H1 (cell line): Measurements from ENCODE around the gene BLOC1S4. TPM values are rescaled to one million over a fixed set of nuclear protein-coding genes. Genes with fewer than 3 reads are reported as not detected.

Experiments
- CTCF ChIA-PET: fragments of 300-600 bp; sonication (Branson Sonifier 250); formaldehyde crosslinking; loops from one replicate; lab custom pipeline; 2021; ENCODE audit not compliant: partially characterized antibody; lab: Charles Lee
- POLR2A ChIA-PET: fragments of 300-600 bp; sonication (Branson Sonifier 250); formaldehyde crosslinking; loops from one replicate; lab custom pipeline; 2021; ENCODE audit warnings: inconsistent platforms; ENCODE audit not compliant: partially characterized antibody; lab: Charles Lee
- DNase-seq, 2 experiments: peaks; one replicate each; pipeline versions ENCODE4 v3.0.0 to v3.0.0-alpha.2; 2010 to 2022; ENCODE audit warnings: low spot score in 2 of 2, low read depth in 1 of 2, mixed read lengths in 1 of 2
- FAIRE-seq: peaks from 2 replicates; lab custom pipeline; 2011; peaks lifted over from hg19 to GRCh38; lab: Jason Lieb, UNC
- H2AFZ ChIP-seq: 2 replicates; pipeline ENCODE4 v1.8.1; 2012; ENCODE audit warnings: low read length, inconsistent platforms
- H2AK5ac ChIP-seq: 2 replicates; pipeline ENCODE4 v1.6.1; 2013; ENCODE audit warnings: low read depth, low read length
- H2BK120ac ChIP-seq: replicated peaks from 2 replicates; pipeline ENCODE3; 2013; ENCODE audit warnings: low read depth, low read length, inconsistent platforms
- H2BK12ac ChIP-seq: 2 replicates; pipeline ENCODE4 v1.6.1; 2013; ENCODE audit warnings: low read depth, low read length
- H2BK15ac ChIP-seq: 2 replicates; pipeline ENCODE4 v1.6.1; 2013; ENCODE audit warnings: low read length
- H2BK20ac ChIP-seq: 2 replicates; pipeline ENCODE4 v1.6.1; 2013; ENCODE audit warnings: low read length
- H2BK5ac ChIP-seq: 2 replicates; pipeline ENCODE4 v1.6.1; 2013; ENCODE audit warnings: low read depth, low read length
- H3K14ac ChIP-seq: 2 replicates; pipeline ENCODE4 v1.6.1; 2013; ENCODE audit warnings: inconsistent platforms; ENCODE audit not compliant: insufficient read length
- H3K18ac ChIP-seq: 2 replicates; pipeline ENCODE4 v1.6.1; 2013; ENCODE audit warnings: low read length; ENCODE audit errors: extremely low read depth
- H3K23ac ChIP-seq: 2 replicates; pipeline ENCODE4 v1.6.1; 2013; ENCODE audit warnings: inconsistent platforms; ENCODE audit not compliant: insufficient read length
- H3K23me2 ChIP-seq: 2 replicates; pipeline ENCODE4 v1.6.1; 2013; ENCODE audit warnings: low read depth, low read length
- H3K27ac ChIP-seq: 2 replicates; pipeline ENCODE4 v1.6.1; 2011; ENCODE audit warnings: low read depth, low read length, inconsistent platforms
- H3K27me3 ChIP-seq, 4 experiments: replicated peaks in 1 of 4; 1 replicate in 1 of 4; 2 replicates in 3 of 4; pipeline versions ENCODE4 v1.6.1 to v1.8.1; 2011 to 2013; ENCODE audit warnings: low read length in 3 of 4, mild to moderate bottlenecking in 3 of 4, inconsistent platforms in 2 of 4, mixed read lengths in 2 of 4, moderate library complexity in 1 of 4; ENCODE audit not compliant: control insufficient read depth in 3 of 4, insufficient read depth in 3 of 4; ENCODE audit errors: extremely low read depth in 1 of 4
- H3K36me3 ChIP-seq, 4 experiments: 2 replicates each; pipeline versions ENCODE4 v1.6.1 to v1.8.1; 2011 to 2013; ENCODE audit warnings: mild to moderate bottlenecking in 4 of 4, low read length in 3 of 4, moderate library complexity in 2 of 4, control low read depth in 1 of 4, inconsistent platforms in 1 of 4; ENCODE audit not compliant: insufficient read depth in 4 of 4, control insufficient read depth in 2 of 4
- H3K4ac ChIP-seq: replicated peaks from 2 replicates; pipeline ENCODE3; 2013; ENCODE audit warnings: low read length, low read depth, mixed read lengths, inconsistent platforms; ENCODE audit not compliant: insufficient read length
- H3K4me1 ChIP-seq, 4 experiments: replicated peaks in 1 of 4; 1 replicate in 1 of 4; 2 replicates in 3 of 4; pipeline versions ENCODE4 v1.6.1 to v1.8.1; 2011 to 2013; ENCODE audit warnings: low read length in 3 of 4, inconsistent platforms in 2 of 4, mixed read lengths in 1 of 4; ENCODE audit not compliant: insufficient read depth in 4 of 4, control insufficient read depth in 3 of 4
- H3K4me2 ChIP-seq, 2 experiments: 2 replicates each; pipeline versions ENCODE4 v1.6.1 to v1.8.1; 2011 to 2013; ENCODE audit warnings: low read depth in 2 of 2, low read length in 2 of 2, control low read depth in 1 of 2, inconsistent platforms in 1 of 2, mild to moderate bottlenecking in 1 of 2; ENCODE audit not compliant: insufficient read depth in 1 of 2
- H3K4me3 ChIP-seq, 4 experiments: fragments of 200-600, 300-600 bp in 1 of 4; sonication (generic), shearing (Covaris generic), sonication (Bioruptor Twin) in 1 of 4; 2 replicates each; pipeline versions ENCODE4 v1.5.1 to v1.8.1; 2011 to 2016; ENCODE audit warnings: low read length in 4 of 4, low read depth in 3 of 4, control low read depth in 2 of 4, inconsistent platforms in 2 of 4, mild to moderate bottlenecking in 2 of 4, mixed read lengths in 1 of 4, moderate library complexity in 1 of 4; ENCODE audit not compliant: insufficient read depth in 2 of 4; ENCODE audit errors: extremely low read depth in 1 of 4
- H3K56ac ChIP-seq: replicated peaks from 2 replicates; pipeline ENCODE3; 2013; ENCODE audit warnings: low read depth, mild to moderate bottlenecking, mixed read lengths, low read length, inconsistent platforms; ENCODE audit not compliant: insufficient read length
- H3K79me1 ChIP-seq: 2 replicates; pipeline ENCODE4 v1.6.1; 2013; ENCODE audit warnings: low read depth, low read length, control low read depth
- H3K79me2 ChIP-seq, 2 experiments: 2 replicates each; pipeline versions ENCODE4 v1.6.1 to v1.8.1; 2012 to 2013; ENCODE audit warnings: low read length in 2 of 2, mild to moderate bottlenecking in 2 of 2, inconsistent platforms in 1 of 2; ENCODE audit not compliant: insufficient read depth in 2 of 2, control insufficient read depth in 1 of 2
- H3K9ac ChIP-seq, 4 experiments: replicated peaks in 1 of 4; 1 replicate in 1 of 4; 2 replicates in 3 of 4; pipeline versions ENCODE4 v1.6.1 to v1.8.1; 2011 to 2013; ENCODE audit warnings: low read depth in 3 of 4, low read length in 3 of 4, control low read depth in 2 of 4, mild to moderate bottlenecking in 2 of 4, moderate library complexity in 2 of 4, inconsistent platforms in 1 of 4; ENCODE audit errors: extremely low read depth in 1 of 4
- H3K9me3 ChIP-seq, 2 experiments: 2 replicates each; pipeline versions ENCODE4 v1.6.1 to v1.8.1; 2012 to 2013; ENCODE audit warnings: mild to moderate bottlenecking in 2 of 2, moderate library complexity in 2 of 2, control low read depth in 1 of 2, inconsistent platforms in 1 of 2, low read depth in 1 of 2, low read length in 1 of 2, mixed read lengths in 1 of 2; ENCODE audit not compliant: insufficient read depth in 2 of 2
- H4K20me1 ChIP-seq, 2 experiments: replicated peaks in 1 of 2; 2 replicates each; pipeline versions ENCODE3 to v1.8.1; 2011 to 2013; ENCODE audit warnings: inconsistent platforms in 2 of 2, low read length in 2 of 2, mild to moderate bottlenecking in 1 of 2; ENCODE audit not compliant: insufficient read depth in 2 of 2, control insufficient read depth in 1 of 2
- H4K5ac ChIP-seq: 2 replicates; pipeline ENCODE4 v1.6.1; 2013; ENCODE audit warnings: low read length, low read depth, mixed read lengths, inconsistent platforms; ENCODE audit not compliant: insufficient read length
- H4K8ac ChIP-seq: 2 replicates; pipeline ENCODE4 v1.8.0; 2013; ENCODE audit warnings: mild to moderate bottlenecking, moderate library complexity, low read length, inconsistent platforms; ENCODE audit not compliant: insufficient read depth; ENCODE audit errors: extremely low read depth
- H4K91ac ChIP-seq: replicated peaks from 2 replicates; pipeline ENCODE3; 2013; ENCODE audit warnings: low read length, mixed read lengths, inconsistent platforms; ENCODE audit not compliant: insufficient read length
- BACH1 ChIP-seq: IDR thresholded peaks from 2 replicates; pipeline ENCODE4 v1.6.1; 2012; ENCODE audit warnings: low read length, improper control_type of control experiment
- GABPA ChIP-seq: IDR thresholded peaks from 2 replicates; pipeline ENCODE4 v1.6.1; 2011; ENCODE audit warnings: mild to moderate bottlenecking, low read length, moderate library complexity, borderline replicate concordance; ENCODE audit not compliant: insufficient read depth
- JUN ChIP-seq: IDR thresholded peaks from 2 replicates; pipeline ENCODE4 v1.6.1; 2011; ENCODE audit warnings: low read depth, mild to moderate bottlenecking, improper control_type of control experiment, low read length
- RAD21 ChIP-seq, 2 experiments: IDR thresholded peaks in 1 of 2; conservative IDR thresholded peaks in 1 of 2; 2 replicates each; pipeline ENCODE4 v1.6.1; 2011; ENCODE audit warnings: low read depth in 2 of 2, low read length in 2 of 2, improper control_type of control experiment in 1 of 2, inconsistent platforms in 1 of 2, mild to moderate bottlenecking in 1 of 2, moderate library complexity in 1 of 2
- TAF7 ChIP-seq: optimal IDR thresholded peaks from 2 replicates; pipeline ENCODE3; 2011; ENCODE audit warnings: low read depth, mild to moderate bottlenecking, inconsistent platforms, low read length, moderate library complexity, borderline replicate concordance
- WGBS, 2 experiments: shearing (Covaris generic) in 1 of 2; methylation state at CpG; one replicate each; pipeline versions ENCODE4 v1.1.6 to v1.1.7; 2013 to 2015; ENCODE audit warnings: low lambda C conversion rate in 2 of 2, mixed read lengths in 2 of 2, inconsistent platforms in 1 of 2, low coverage in 1 of 2, missing lambda C conversion rate in 1 of 2; ENCODE audit not compliant: insufficient replicate concordance in 2 of 2, insufficient coverage in 1 of 2, insufficient read length in 1 of 2; ENCODE audit errors: extremely low coverage in 1 of 2, missing lambda C conversion rate in 1 of 2; 5-methylcytosine and 5-hydroxymethylcytosine counted together
- polyA plus RNA-seq, 7 experiments: library from polyadenylated mRNA; depleted of rRNA in 3 of 7; stranded (reverse) in 5 of 7; unstranded in 2 of 7; fragments of >200 nt in 5 of 7; fragments of 200-250 nt in 2 of 7; gene quantifications; 1 replicate in 5 of 7; 2 replicates in 1 of 7; 4 replicates in 1 of 7; pipeline versions ENCODE4 v1.2.1 to v1.2.3, GENCODE V29; 2011 to 2013; ENCODE audit warnings: missing spikeins in 2 of 7, mixed read lengths in 2 of 7
- total RNA-seq: library from RNA; stranded (reverse); fragmentation: NEBNext Ultra II Directional; extraction: Animal tissue kit (Norgen Biotek cat#: 25700); gene quantifications from 2 replicates; pipeline ENCODE4 v1.2.1, GENCODE V29; 2021
- TF ChIP-seq, protein P1 (sequence below): IDR thresholded peaks from 2 replicates; pipeline ENCODE4 v1.6.1; 2012; ENCODE audit warnings: low read length, inconsistent platforms
- TF ChIP-seq, protein P2 (sequence below): IDR thresholded peaks from 2 replicates; pipeline ENCODE4 v1.6.1; 2011; ENCODE audit warnings: low read length, improper control_type of control experiment

The BLOC1S4 gene
- total and polyA plus RNA-seq, 2 of the 8 experiments (the other 6 are each of a cell fraction or from before 2014, with no cell fraction given) = 19.1 to 27.8 TPM

DNA sequence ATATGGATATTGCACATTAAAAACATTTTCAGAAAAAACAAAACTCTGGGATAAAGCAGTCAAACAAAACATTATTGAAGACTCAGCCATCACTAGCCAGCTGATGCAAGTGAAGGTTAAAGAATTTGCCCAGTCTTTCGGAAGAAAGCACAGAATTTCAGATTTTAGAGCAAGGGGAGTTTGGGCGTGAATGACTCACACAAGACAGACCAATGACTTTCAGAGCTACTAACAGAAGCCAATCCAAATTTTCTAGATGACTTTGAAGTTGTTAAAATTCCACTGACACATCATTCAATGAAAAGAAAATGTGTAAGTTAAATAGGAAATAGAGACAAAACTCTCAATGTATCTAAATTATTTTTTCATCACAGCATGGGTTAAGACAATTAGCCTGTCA, 10.3 kb upstream of the BLOC1S4 start:
- H3K18ac ChIP-seq = no peak overlapping the region
- no peak overlapping the region for H3K27ac ChIP-seq
- H3K27me3 ChIP-seq = no peaks in the 10 kb centered on the region
- H3K14ac ChIP-seq = no peak overlapping the region
- DNase-seq (no peak), FAIRE-seq (no peak)
- peaks cover 14% of the 10 kb centered on the region for H3K23me2 ChIP-seq
- H2AFZ ChIP-seq = no peak overlapping the region
- H2BK5ac ChIP-seq = no peak overlapping the region
- CTCF ChIA-PET = interaction anchor here (1.1 to 1.9 kb wide), 2 partner anchors 31 to 96 kb away, joined by 3 to 6 read pairs; a partner anchor contains a TSS
- no peak overlapping the region for H4K91ac ChIP-seq
- H3K79me1 ChIP-seq = peaks cover 17% of the 10 kb centered on the region
- H3K56ac ChIP-seq = no peak overlapping the region
- 96% methylated on average over 2 of the region's 2 CpGs; no CpG with 5 or more reads in 1 of the 2 experiments for WGBS, 2 experiments
- H4K20me1 ChIP-seq = peaks cover 0 to 7% of the 10 kb centered on the region in 2 experiments
- H3K9ac ChIP-seq = no peak overlapping the region
- H3K4me3 ChIP-seq = no peak overlapping the region
- no peak overlapping the region for H2AK5ac ChIP-seq
- H3K9me3 ChIP-seq = peaks cover 3 to 5% of the 10 kb centered on the region in 2 experiments; a peak in 2 of 4 replicates
- no peak overlapping the region for H3K4ac ChIP-seq
- no peak overlapping the region for H4K5ac ChIP-seq
- H3K23ac ChIP-seq = no peak overlapping the region
- POLR2A ChIA-PET = interaction anchor here (1.2 to 1.3 kb wide), 2 partner anchors 23 to 32 kb away, joined by 4 to 5 read pairs; a partner anchor contains a TSS
- no peak overlapping the region for H2BK120ac ChIP-seq
- peaks cover 0 to 17% (median 5%) of the 10 kb centered on the region in 4 experiments; a peak in 6 of 7 replicates for H3K4me1 ChIP-seq
- H3K79me2 ChIP-seq = peaks cover 24 to 60% of the 10 kb centered on the region in 2 experiments
- H3K4me2 ChIP-seq = no peak overlapping the region
- H2BK20ac ChIP-seq = no peak overlapping the region
- no peak overlapping the region for H4K8ac ChIP-seq
- no peak overlapping the region for H2BK12ac ChIP-seq
- peaks cover 0 to 22% (median 7%) of the 10 kb centered on the region in 4 experiments; a peak in 5 of 8 replicates for H3K36me3 ChIP-seq
- no peak overlapping the region for H2BK15ac ChIP-seq
- TF ChIP-seq GABPA (no peak), RAD21 (IDR thresholded peaks at IDR 0.05 in 1 of 2, conservative IDR thresholded peaks at IDR 0.05 in 1 of 2; ENCODE audit: low read depth in 2 of 2, low read length in 2 of 2) (no peak), BACH1 (no peak), TAF7 (no peak), JUN (no peak)
- TF ChIP-seq, protein P1, sequence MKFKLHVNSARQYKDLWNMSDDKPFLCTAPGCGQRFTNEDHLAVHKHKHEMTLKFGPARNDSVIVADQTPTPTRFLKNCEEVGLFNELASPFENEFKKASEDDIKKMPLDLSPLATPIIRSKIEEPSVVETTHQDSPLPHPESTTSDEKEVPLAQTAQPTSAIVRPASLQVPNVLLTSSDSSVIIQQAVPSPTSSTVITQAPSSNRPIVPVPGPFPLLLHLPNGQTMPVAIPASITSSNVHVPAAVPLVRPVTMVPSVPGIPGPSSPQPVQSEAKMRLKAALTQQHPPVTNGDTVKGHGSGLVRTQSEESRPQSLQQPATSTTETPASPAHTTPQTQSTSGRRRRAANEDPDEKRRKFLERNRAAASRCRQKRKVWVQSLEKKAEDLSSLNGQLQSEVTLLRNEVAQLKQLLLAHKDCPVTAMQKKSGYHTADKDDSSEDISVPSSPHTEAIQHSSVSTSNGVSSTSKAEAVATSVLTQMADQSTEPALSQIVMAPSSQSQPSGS = no peak
- TF ChIP-seq, protein P2, sequence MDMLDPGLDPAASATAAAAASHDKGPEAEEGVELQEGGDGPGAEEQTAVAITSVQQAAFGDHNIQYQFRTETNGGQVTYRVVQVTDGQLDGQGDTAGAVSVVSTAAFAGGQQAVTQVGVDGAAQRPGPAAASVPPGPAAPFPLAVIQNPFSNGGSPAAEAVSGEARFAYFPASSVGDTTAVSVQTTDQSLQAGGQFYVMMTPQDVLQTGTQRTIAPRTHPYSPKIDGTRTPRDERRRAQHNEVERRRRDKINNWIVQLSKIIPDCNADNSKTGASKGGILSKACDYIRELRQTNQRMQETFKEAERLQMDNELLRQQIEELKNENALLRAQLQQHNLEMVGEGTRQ = no peak
